ENCODE results near the gene MYMX.

Gene MYMX

GRCh38 chr6:44253307-44254101, 36.8 kb downstream of the MYMX start:
- no peak for DNase-seq

- no peak for DNase-seq
These were observed 37.7 kb downstream of the MYMX start for GRCh38 chr6:44254191-44255104.

GRCh38 chr6:44255105-44255808, 38.5 kb downstream of the MYMX start:
- no peak for DNase-seq

- DNase-seq: no peak
These were observed 39.4 kb downstream of the MYMX start for GRCh38 chr6:44255871-44256774.

- no peak for DNase-seq
These were observed 40.0 kb downstream of the MYMX start for GRCh38 chr6:44256775-44257024.

- peak; percentile 81 for DNase-seq
These were observed 40.5 kb downstream of the MYMX start, which contains the start of gene SLC35B2 for GRCh38 chr6:44257025-44257752. TSS of gene SLC35B2 (minus strand) at chr6:44257528. CDS start at chr6:44257410, 118 bp downstream.

GRCh38 chr6:44257753-44258324, 41.1 kb downstream of the MYMX start:
- no peak for DNase-seq

GRCh38 chr6:44258325-44258863, 41.7 kb downstream of the MYMX start:
- DNase-seq: no peak

GRCh38 chr6:44258921-44259320, 42.2 kb downstream of the MYMX start:
- no peak for DNase-seq

- no peak for DNase-seq
These were observed 43.3 kb downstream of the MYMX start for GRCh38 chr6:44260011-44260410.

- no peak for DNase-seq
These were observed 43.9 kb downstream of the MYMX start for GRCh38 chr6:44260451-44261297.

GRCh38 chr6:44261581-44261980, 44.9 kb downstream of the MYMX start:
- no peak for DNase-seq

GRCh38 chr6:44262467-44263353, 46.0 kb downstream of the MYMX start:
- DNase-seq: no peak

- DNase-seq: peak; percentile 56
These were observed 46.8 kb downstream of the MYMX start for GRCh38 chr6:44263354-44264100.

GRCh38 chr6:44264154-44265006, 47.7 kb downstream of the MYMX start:
- no peak for DNase-seq

- peak; percentile 86 for DNase-seq
These were observed 48.4 kb downstream of the MYMX start, which contains the start of gene NFKBIE for GRCh38 chr6:44265007-44265721. TSS of gene NFKBIE (minus strand) at chr6:44265551. CDS start at chr6:44265346, 205 bp downstream.

Measured in NCI-H226 (cell line).